Transverse colon (tissue), 4 donors: ENCODE data around the gene CD1D.

Experiments
- POLR2A ChIP-seq: fragments of 450-650 bp; IDR thresholded peaks from one replicate; pipeline ENCODE4 v1.6.1; 2016; ENCODE audit warnings: antibody characterized with exemption, mild to moderate bottlenecking, moderate library complexity
- POLR2AphosphoS5 ChIP-seq, 3 donors: sonication (generic); formaldehyde crosslinking; IDR thresholded peaks; one replicate each; pipeline ENCODE4 v1.6.1; 2016; ENCODE audit warnings: antibody characterized with exemption in 3 of 3
- TF ChIP-seq, protein P1 (sequence below), 5 experiments: fragments of 200-600 bp in 3 of 5; fragments of 450-650 bp in 2 of 5; sonication (generic) in 3 of 5; IDR thresholded peaks; 1 replicate in 2 of 5; 2 replicates in 3 of 5; pipeline ENCODE4 v1.5.1; 2016 to 2017; ENCODE audit warnings: antibody characterized with exemption in 5 of 5, inconsistent platforms in 3 of 5, mild to moderate bottlenecking in 2 of 5, moderate library complexity in 1 of 5

DNA sequence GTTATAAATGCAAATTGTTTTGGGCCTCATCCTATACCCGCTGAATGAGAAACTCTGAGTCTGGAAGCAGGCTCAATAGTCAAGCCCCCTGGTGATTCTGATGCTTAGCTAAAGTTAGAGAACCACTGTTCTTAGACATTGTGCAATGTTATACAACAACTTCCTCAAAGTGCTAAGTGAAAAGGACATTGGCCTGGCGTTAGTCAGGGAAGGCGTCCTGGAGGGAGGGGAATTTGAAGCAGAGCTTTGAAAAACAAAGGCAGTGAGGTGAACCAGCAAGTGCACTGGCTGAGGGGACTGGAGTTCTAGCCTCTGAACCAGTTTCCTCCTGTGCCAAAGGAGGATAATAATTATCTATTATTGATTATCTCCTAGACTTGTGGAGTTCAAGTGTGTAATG lies 5.1 kb downstream of the CD1D start:
- TF ChIP-seq, protein P1, sequence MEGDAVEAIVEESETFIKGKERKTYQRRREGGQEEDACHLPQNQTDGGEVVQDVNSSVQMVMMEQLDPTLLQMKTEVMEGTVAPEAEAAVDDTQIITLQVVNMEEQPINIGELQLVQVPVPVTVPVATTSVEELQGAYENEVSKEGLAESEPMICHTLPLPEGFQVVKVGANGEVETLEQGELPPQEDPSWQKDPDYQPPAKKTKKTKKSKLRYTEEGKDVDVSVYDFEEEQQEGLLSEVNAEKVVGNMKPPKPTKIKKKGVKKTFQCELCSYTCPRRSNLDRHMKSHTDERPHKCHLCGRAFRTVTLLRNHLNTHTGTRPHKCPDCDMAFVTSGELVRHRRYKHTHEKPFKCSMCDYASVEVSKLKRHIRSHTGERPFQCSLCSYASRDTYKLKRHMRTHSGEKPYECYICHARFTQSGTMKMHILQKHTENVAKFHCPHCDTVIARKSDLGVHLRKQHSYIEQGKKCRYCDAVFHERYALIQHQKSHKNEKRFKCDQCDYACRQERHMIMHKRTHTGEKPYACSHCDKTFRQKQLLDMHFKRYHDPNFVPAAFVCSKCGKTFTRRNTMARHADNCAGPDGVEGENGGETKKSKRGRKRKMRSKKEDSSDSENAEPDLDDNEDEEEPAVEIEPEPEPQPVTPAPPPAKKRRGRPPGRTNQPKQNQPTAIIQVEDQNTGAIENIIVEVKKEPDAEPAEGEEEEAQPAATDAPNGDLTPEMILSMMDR (IDR thresholded peaks at IDR 0.05), result no peak
- TF ChIP-seq POLR2AphosphoS5 (IDR thresholded peaks at IDR 0.05) (no peak), POLR2A (no peak)
